ENCODE data around the gene TEX14. TPM values are rescaled to one million over a fixed set of nuclear protein-coding genes. Genes with fewer than 3 reads are reported as not detected.
"Not testable (repeated sequence)": the region's sequence is repeated elsewhere in the genome, so short reads cannot be mapped to it uniquely, and the experiment has no call there.

The TEX14 gene
- total RNA-seq, 4 donors from 2014 or later, result 0.13 to 0.19 TPM; not detected in 2

- Histone ChIP-seq H3K27me3 (no peaks in the 10 kb centered on the region), H3K4me3 (no peak overlapping the region), H3K4me1 (no peaks in the 10 kb centered on the region), H3K36me3 (no peaks in the 10 kb centered on the region), H3K9me3 (no peaks in the 10 kb centered on the region), H3K27ac (no peak overlapping the region)
- 60 to 61% methylated on average over 1 of the region's 1 CpG for WGBS, 2 donors
- intact Hi-C loops (cut with DNase I), result no loop called here
- TF ChIP-seq POLR2A (IDR thresholded peaks at IDR 0.05), result no peak
- TF ChIP-seq, protein P1, sequence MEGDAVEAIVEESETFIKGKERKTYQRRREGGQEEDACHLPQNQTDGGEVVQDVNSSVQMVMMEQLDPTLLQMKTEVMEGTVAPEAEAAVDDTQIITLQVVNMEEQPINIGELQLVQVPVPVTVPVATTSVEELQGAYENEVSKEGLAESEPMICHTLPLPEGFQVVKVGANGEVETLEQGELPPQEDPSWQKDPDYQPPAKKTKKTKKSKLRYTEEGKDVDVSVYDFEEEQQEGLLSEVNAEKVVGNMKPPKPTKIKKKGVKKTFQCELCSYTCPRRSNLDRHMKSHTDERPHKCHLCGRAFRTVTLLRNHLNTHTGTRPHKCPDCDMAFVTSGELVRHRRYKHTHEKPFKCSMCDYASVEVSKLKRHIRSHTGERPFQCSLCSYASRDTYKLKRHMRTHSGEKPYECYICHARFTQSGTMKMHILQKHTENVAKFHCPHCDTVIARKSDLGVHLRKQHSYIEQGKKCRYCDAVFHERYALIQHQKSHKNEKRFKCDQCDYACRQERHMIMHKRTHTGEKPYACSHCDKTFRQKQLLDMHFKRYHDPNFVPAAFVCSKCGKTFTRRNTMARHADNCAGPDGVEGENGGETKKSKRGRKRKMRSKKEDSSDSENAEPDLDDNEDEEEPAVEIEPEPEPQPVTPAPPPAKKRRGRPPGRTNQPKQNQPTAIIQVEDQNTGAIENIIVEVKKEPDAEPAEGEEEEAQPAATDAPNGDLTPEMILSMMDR (IDR thresholded peaks at IDR 0.05), result no peak
- DNase-seq, result no peak
Measured at GRCh38 chr17:58586009-58586644, 105.7 kb downstream of the TEX14 start.

DNA sequence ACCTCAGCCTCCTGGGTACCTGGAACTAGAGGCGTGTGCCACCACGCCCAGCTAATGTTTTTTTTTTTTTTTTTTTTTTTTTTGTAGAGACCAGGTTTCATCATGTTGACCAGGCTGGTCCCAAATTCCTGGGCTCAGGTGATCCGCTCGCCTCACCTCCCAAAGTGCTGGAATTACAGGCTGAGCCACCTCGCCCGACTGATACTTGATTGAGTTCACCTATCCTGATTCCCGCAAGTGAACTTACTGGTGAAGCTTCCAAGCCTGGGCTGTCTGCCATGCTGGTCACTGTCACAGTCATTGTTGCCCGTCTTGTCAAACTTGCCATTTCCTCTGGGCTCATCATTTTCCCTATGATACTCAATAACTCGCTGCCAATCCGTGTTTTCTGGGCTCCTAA, 106.3 kb downstream of the TEX14 start:
- Histone ChIP-seq H3K27ac (no peak overlapping the region), H3K4me3 (no peak overlapping the region), H3K27me3 (no peaks in the 10 kb centered on the region), H3K9me3 (no peaks in the 10 kb centered on the region), H3K36me3 (no peaks in the 10 kb centered on the region), H3K4me1 (no peaks in the 10 kb centered on the region)
- DNase-seq, result no peak
- 60 to 82% methylated on average over 10 of the region's 10 CpGs for WGBS, 2 donors
- intact Hi-C loops (cut with DNase I), result no loop called here
- TF ChIP-seq, protein P1 (IDR thresholded peaks at IDR 0.05), result no peak
- no peak for TF ChIP-seq POLR2A (IDR thresholded peaks at IDR 0.05)

- peak overlapping the region in 1 of 4 donors; percentile 21 for H3K27ac ChIP-seq
Measured at GRCh38 chr17:58583486-58583885, 108.4 kb downstream of the TEX14 start.

GRCh38 chr17:58582718-58583117, 109.1 kb downstream of the TEX14 start:
- H3K9me3 ChIP-seq; H3K36me3 ChIP-seq; H3K4me1 ChIP-seq; H3K27me3 ChIP-seq; H3K4me3 ChIP-seq; H3K27ac ChIP-seq; intact Hi-C loops (cut with DNase I); DNase-seq: not testable (repeated sequence)
- 84 to 85% methylated on average over 7 of the region's 7 CpGs for WGBS, 2 donors

More at GRCh38 chr17:58583486-58583885, 108.4 kb downstream of the TEX14 start:
- Histone ChIP-seq H3K36me3 (no peaks in the 10 kb centered on the region), H3K4me1 (no peaks in the 10 kb centered on the region), H3K27me3 (no peaks in the 10 kb centered on the region), H3K4me3 (no peak overlapping the region), H3K9me3 (no peaks in the 10 kb centered on the region)
- DNase-seq, result no peak
- WGBS, 2 donors, result 50 to 60% methylated on average over 5 of the region's 5 CpGs
- no peak for TF ChIP-seq POLR2A (IDR thresholded peaks at IDR 0.05)
- TF ChIP-seq, protein P1 (IDR thresholded peaks at IDR 0.05), result no peak
- intact Hi-C loops (cut with DNase I), result no loop called here

DNA sequence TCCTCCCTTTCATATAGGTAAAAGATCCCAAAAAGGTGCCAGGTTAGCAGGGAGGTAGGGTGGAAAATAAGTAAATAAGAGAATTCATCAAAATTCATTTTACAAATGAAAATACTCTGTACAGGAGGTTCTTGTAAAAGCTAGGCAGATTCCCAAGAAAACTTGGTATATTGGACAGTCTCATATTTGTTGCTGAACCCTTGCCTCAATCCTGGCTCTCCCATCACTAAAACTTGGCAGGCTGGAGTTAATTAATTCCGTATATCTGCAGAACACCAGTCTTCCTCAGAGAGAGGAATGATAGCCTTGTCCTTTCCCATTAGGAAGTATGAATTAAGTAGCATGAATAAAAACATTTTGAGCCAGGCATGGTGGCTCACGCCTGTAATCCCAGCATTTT, 111.2 kb downstream of the TEX14 start:
- Histone ChIP-seq H3K4me3 (no peak overlapping the region), H3K4me1 (peaks cover 0 to 20% (median 0%) of the 10 kb centered on the region in 3 donors), H3K27me3 (peaks cover 0 to 4% (median 0%) of the 10 kb centered on the region in 4 donors), H3K27ac (no peak overlapping the region), H3K36me3 (no peaks in the 10 kb centered on the region), H3K9me3 (no peaks in the 10 kb centered on the region)
- intact Hi-C loops (cut with DNase I), result no loop called here
- WGBS, 2 donors, result 73 to 88% methylated on average over 2 of the region's 2 CpGs
- DNase-seq, result no peak
- no peak for TF ChIP-seq POLR2A (IDR thresholded peaks at IDR 0.05)
- TF ChIP-seq, protein P1 (IDR thresholded peaks at IDR 0.05), result no peak

- intact Hi-C loops (cut with DNase I), result no loop called here
- Histone ChIP-seq H3K27ac (no peak overlapping the region), H3K27me3 (peaks cover 0 to 4% (median 0%) of the 10 kb centered on the region in 4 donors), H3K4me1 (peaks cover 0 to 25% (median 0%) of the 10 kb centered on the region in 3 donors), H3K36me3 (no peaks in the 10 kb centered on the region), H3K4me3 (no peak overlapping the region), H3K9me3 (no peaks in the 10 kb centered on the region)
- no peak for DNase-seq
- WGBS, 2 donors, result 19 to 24% methylated on average over 7 of the region's 7 CpGs
- no peak for TF ChIP-seq POLR2A (IDR thresholded peaks at IDR 0.05)
- TF ChIP-seq, protein P1 (IDR thresholded peaks at IDR 0.05), result peak in 5 of 6 experiments; percentile 34 to 54 (median 45)
Measured at GRCh38 chr17:58577696-58578095, 114.1 kb downstream of the TEX14 start.
